ENCODE data around the gene B3GNT3.

DNA sequence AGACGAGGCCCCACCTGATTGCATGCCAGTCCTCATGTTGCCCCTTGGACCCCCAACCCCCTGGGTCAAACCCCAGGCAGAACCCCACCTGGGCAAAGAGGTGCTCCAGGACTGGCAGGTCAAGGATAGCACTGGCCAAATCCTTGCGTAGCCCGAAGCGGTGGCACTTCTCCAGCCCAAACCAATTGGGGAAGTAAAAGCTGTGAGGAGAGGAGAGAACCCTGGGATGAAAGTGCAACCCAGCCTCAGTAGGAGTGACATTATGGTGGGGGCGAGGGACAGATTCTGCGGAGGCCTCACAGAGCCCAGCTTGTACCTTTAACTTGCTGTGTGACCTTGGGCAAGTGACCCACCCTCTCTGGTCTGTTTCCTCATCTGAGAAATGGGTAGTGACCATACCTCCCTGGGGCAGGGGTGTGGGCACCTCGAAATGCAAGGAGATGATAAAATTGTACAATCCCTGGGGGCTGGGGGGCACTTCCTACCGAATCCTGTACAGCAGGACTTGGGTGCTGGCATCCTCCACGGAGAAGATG is 48.4 kb downstream of the B3GNT3 start:
- TF ChIP-seq YY1 (IDR thresholded peaks at IDR 0.05; ENCODE audit: low read depth) (no peak), CEBPB (IDR thresholded peaks at IDR 0.05) (no peak), TAF1 (IDR thresholded peaks at IDR 0.05; ENCODE audit: low read depth) (no peak), EGR1 (IDR thresholded peaks at IDR 0.05) (no peak)
- TF ChIP-seq, protein P1, sequence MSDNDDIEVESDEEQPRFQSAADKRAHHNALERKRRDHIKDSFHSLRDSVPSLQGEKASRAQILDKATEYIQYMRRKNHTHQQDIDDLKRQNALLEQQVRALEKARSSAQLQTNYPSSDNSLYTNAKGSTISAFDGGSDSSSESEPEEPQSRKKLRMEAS (IDR thresholded peaks at IDR 0.05), result no peak
